ENCODE measurements around the gene TM7SF3.

Gene TM7SF3

GRCh38 chr12:27014859-27015729 is 910 bp upstream of the TM7SF3 start:
- DNase-seq, result no peak

GRCh38 chr12:27013611-27014084 is 536 bp downstream of the TM7SF3 start:
- DNase-seq, result peak; percentile 84

GRCh38 chr12:27012982-27013255 is 1.3 kb downstream of the TM7SF3 start:
- DNase-seq, result no peak

DNA sequence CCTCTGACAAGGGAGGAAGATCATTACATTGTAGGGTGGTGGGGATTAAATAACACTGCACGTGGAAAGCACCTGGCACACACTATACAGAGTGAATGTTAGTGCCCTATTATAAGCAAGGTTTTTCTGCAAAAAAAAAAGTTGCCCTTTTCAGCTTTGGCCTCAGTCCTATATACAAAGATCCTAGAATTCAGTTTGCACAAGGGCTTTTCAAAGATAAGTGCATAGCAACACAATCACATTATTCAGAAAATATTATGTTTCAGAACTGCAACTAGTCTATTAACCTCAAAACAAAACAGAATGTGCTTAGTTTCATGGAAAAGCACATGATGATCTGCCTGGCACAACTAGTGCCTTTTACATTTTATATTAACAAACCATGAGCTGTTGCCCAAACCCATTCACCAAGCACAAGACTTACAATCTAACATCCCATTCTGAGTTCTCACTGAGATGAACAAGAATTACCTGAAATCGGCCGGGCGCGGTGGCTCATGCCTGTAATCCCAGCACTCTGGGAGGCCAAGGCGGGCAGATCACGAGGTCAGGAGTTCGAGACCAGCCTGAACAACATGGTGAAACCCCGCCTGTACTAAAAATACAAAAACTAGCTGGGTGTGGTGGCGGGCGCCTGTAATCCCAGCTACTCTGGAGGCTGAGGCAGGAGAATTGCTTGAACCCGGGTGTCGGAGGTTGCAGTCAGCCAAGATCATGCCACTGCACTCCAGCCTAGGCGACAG is 1.8 kb downstream of the TM7SF3 start:
- no peak for DNase-seq

GRCh38 chr12:27009881-27010301 is 4.3 kb downstream of the TM7SF3 start:
- no peak for DNase-seq

DNA sequence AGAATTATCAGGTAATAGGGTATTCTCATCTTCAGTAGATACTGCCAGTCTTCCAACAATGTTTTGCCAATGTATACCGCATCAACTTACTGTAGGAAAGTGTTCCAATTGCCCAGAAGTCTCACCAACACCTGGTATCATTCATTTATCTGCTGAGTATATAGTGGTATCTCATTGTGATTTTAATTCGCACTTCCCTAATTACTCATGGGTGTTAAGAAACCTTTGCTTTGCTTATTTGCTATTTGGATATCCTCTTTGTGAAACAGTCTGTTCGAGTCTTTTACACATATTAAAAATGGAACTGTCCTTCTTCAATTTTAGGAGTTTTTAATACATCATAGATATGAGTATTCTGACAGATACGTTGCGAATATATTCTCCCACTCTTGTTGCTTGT is 6.1 kb downstream of the TM7SF3 start:
- no peak for DNase-seq

DNA sequence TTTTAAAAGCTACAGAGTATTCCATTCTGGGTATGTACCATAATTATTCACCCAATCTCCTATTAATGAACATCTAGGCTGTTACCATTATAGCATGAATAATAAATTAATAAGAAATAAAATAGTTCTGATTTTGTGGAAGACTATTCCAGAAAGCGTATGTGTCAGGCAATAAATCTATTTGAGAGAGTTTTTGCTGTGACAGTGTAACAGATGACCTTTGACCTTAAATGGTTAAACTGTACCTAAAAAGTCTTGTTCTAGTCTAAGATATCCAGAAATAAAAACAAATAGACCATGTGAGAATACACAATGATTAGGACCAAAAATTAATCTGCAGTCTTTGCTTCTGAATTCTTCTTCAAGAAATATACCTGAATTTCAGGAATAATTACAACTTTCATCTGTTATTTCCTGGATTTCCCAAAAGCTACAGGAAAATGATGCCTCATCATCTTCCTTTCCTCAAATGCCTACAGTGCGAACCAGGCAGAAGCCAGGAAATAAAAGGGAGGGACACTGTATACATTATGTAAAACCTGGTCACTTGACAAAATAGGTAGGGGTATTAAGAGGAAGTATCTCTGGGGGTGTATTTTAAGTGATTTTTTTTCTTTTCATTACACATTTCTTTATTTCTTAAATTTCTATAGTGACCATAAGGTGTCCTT is 7.3 kb downstream of the TM7SF3 start:
- DNase-seq, result no peak

- no peak for DNase-seq
Observed at GRCh38 chr12:27005495-27005894, 8.7 kb downstream of the TM7SF3 start.

DNA sequence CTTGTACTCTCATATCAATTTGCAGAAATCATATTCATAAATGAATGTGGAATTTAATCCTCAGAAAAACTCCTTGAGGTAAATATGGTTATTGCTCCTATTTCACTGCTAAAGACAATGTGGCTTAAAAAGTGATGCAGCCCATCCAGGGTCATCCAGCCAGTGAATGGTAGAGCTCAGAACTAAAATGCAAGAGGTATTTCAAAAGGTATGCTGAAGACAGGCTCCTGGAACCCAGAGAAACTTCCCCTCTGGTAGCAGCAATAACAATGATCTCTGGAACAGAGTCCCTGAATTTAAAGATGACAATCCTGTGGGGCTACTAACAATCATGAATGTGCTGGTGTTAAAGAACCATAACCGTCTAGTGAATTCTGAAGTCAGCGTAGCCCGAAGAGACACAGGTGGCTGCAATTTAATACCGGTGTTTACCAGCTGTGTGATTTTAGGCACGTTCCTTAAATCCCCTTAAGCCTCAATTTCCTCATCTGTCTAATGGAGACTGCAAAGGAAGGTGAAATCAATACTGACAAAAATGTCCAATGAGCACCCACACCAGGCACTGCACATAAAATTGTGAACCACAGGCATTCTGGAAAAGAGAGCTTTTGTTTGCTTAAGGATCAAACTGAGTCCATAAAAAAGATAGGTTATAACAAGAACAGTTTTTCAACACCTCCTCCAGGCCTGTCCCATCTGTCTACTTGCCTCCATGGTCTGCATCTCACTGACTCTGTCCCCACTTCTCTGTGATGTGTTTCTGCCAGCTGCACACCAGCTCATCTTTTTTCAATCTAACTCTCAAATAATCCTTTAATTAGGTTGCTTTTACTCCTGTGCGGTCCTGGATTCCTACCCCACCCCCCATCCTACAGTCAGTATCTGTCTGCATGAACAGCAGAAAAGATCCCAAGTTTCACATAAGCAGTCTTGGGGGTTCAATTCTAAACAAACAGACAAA is 10.5 kb downstream of the TM7SF3 start:
- peak; percentile 13 for DNase-seq

- no peak for DNase-seq
Observed at GRCh38 chr12:27002141-27002540, 12.0 kb downstream of the TM7SF3 start.

- no peak for DNase-seq
Observed at GRCh38 chr12:27001663-27002062, 12.5 kb downstream of the TM7SF3 start.

DNA sequence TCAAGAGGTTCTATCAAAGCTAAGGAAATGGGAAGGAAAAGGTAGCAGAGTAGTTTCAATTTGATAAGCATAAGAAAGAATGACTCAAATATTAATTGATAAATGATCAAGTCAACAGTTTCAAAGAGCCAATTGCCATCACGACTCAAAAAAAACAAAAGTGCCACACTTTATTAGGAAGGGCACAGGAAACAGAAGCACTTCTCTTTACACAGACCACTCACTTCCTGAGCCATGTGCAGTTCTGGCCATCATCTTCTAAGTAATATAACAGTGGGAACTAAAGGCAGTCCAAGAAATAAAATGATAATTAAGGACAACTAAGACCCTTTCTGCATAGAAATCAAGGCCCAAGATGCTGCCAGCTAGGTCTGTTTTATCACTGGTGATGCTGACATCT is 13.2 kb downstream of the TM7SF3 start:
- no peak for DNase-seq

GRCh38 chr12:26997003-26997402 is 17.2 kb downstream of the TM7SF3 start:
- no peak for DNase-seq

DNA sequence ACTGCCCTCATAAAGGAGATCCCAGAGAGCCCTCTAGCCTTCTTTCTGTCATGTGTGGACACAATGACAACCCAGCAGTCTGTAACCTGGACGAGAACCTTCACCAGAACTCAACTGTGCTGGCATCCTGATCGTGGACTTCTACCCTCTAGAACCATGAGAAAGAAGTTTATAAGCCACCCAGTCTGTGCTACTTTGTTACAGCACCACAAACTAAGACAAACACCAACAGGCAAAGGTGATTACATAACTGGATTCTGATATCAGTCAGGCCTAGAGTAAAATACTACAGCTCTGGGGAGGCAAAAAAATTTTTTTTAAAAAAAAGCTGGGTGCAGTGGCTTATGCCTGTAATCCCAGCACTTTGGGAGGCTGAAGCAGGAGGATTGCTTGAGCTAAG is 18.5 kb downstream of the TM7SF3 start:
- no peak for DNase-seq

GRCh38 chr12:26994109-26994508 is 20.1 kb downstream of the TM7SF3 start:
- DNase-seq, result no peak

DNA sequence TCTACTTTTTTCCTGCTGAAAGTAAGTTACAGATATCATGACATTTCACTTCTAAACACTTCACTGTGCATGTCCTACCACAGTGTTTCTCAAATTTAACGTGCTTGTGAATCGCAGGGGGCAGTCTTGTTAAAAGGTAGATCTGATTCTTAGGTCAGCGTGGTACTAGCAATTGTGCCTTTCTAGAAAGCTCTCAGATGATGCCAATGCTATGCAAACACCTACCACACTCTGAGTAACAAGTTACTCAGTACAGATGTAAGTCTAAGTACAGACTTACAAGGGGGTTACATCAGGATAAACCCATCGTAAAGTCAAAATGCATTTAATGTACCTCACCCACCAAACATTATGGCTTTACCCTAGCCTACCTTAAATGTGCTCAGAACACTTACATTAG is 22.4 kb downstream of the TM7SF3 start:
- DNase-seq, result no peak

GRCh38 chr12:26989873-26990272 is 24.3 kb downstream of the TM7SF3 start:
- DNase-seq, result no peak

DNA sequence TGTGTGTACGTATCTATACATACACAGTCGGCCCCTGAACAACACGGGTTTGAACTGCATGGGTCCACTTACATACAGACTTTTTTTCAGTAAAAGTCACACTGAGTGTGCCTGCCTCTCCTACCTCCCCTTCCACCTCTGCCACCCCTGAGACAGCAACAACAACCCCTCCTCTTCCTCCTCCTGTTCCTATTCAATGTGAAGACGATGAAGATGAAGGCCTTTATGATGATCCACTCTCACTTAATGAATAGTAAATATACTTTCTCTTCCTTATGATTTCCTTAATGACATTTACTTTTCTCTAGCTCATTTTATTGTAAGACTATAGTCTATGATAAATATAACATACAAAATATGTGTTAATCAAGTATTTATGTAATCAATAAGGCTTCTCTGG is 25.5 kb downstream of the TM7SF3 start:
- no peak for DNase-seq

DNA sequence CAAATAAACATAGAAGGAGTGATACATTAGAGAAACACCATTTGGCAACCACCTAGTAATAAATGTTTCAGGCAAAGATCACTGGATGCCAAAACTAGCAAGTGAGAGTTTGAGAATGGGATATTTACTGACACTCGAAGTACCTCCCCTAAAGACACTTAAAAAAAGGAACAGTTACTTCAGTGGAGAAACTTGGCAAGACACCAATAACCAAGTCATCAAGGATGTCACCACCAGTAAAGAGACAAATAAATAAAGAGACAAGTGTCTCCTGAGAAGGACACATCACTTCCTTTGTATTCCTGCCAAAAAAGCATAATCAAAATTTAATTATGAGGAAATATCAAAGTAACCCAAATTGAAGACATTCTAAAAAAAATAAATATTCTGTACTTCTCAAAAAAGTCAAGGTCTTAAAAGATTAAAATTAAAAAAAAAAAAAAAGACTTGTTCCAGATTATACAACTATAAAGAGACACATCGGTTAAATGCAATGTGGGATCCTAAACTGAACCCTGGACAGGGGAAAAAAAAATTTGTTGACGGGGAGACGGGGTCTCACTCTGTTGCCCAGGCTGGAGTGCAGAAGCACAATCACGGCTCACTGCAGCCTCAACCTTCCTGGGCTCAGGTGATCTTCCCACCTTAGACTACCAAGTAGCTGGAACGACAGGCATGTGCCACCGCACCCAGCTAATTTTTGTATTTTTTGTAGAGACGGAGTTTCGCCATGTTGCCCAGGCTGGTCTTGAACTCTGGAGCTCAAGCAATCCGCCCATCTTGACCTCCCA is 26.4 kb downstream of the TM7SF3 start:
- DNase-seq, result no peak

DNA sequence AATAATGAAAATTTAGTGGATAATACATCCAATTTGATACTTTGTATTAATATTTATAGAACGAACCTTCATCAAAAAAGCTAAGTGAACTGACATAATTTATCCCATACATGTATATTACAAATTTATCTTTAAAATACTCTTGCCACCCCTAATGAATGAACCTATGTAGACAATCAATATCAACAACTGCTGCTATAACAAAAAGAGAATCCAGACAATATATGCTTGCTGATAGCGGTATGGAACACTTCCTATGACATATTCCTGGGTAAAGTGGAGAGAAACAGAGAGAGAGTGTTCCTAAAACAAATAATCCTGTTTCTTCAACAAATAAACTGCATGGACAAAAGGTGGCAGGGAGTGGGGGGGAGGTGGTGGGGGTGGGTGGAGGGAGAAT is 31.3 kb downstream of the TM7SF3 start:
- DNase-seq, result no peak

DNA sequence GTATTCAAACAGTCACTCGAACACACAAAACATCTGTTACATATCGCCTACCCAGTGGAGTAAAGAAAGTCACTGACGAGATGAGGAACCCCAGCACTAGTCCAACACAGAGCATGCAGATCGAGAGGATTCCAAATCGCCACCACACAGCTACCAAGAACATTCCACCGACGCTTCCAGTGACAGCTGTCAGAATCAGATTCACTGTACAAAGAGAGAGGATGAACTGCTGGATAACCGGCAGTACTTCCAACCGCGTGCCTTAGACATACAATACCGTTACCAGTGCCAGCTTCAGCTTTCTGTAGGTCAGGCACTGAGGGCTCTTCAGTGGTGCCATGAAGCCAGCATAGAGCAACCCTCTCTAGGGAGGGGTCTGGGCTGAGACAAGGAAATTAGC is 34.5 kb downstream of the TM7SF3 start:
- DNase-seq, result no peak

DNA sequence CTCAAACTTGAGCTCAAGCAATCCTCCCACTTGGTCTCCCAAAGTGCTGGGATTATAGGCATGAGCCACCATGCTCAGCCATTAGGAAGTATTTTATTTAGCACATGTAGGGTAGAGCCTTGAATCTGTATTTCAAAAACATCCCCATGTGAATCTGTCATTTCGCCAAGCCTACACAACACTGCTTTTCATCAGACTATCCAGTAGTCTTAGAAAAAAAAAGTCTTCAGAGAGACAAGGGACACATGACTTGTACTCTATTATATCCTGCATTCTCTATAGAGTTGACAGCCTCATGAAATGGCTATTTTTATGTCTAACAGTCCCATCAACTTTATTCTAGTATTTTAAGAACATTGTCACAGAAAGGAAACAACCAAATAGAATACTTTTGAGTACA is 35.4 kb downstream of the TM7SF3 start:
- no peak for DNase-seq

Measured in eye (tissue), 1 donor.